Pancreas (tissue), 10 donors: ENCODE measurements around the gene NRIP3. TPM values are rescaled to one million over a fixed set of nuclear protein-coding genes. Genes with fewer than 3 reads are reported as not detected.
"Not testable (repeated sequence)": the region's sequence is repeated elsewhere in the genome, so short reads cannot be mapped to it uniquely, and the experiment has no call there.

Experiments used
- ATAC-seq, 4 donors: fragments of 200-7000 bp; cut with Tn5 transposase; one replicate each; pipeline versions ENCODE4 v1.8.0 to v1.9.1; 2020; ENCODE audit warnings: mild to moderate bottlenecking in 4 of 4, moderate library complexity in 4 of 4
- DNase-seq, 6 donors: peaks; one replicate each; pipeline ENCODE4 v3.0.0-alpha.2; 2020
- FAIRE-seq: peaks from 2 replicates; lab custom pipeline; 2012; peaks lifted over from hg19 to GRCh38; lab: Jason Lieb, UNC
- H3K27ac ChIP-seq, 4 donors: fragments of 200-600 bp; sonication (generic); 1 replicate in 3 of 4; 2 replicates in 1 of 4; pipeline versions ENCODE4 v1.5.0 to v1.8.0; 2020
- H3K27me3 ChIP-seq, 4 donors: fragments of 200-600 bp; one replicate each; pipeline ENCODE4 v1.8.0; 2021
- H3K36me3 ChIP-seq, 3 donors: fragments of 200-600 bp; sonication (generic) in 1 of 3; one replicate each; pipeline versions ENCODE4 v1.5.0 to v1.8.0; 2020 to 2021
- H3K4me1 ChIP-seq, 3 donors: fragments of 200-600 bp; one replicate each; pipeline ENCODE4 v1.8.0; 2021
- H3K4me3 ChIP-seq, 4 donors: fragments of 200-600 bp; sonication (generic) in 2 of 4; one replicate each; pipeline versions ENCODE4 v1.5.0 to v1.8.0; 2020 to 2021
- H3K9me3 ChIP-seq, 4 donors: fragments of 200-600 bp; one replicate each; pipeline ENCODE4 v1.8.0; 2021
- CTCF ChIP-seq, 4 donors: fragments of 200-600 bp; sonication (generic) in 3 of 4; IDR thresholded peaks; one replicate each; pipeline versions ENCODE4 v1.5.0 to v1.8.0; 2021; ENCODE audit warnings: antibody characterized with exemption in 4 of 4
- WGBS, 2 donors: extraction: QIAGEN DNeasy Blood & Tissue Kit; methylation state at CpG; one replicate each; pipeline ENCODE4 v1.1.7; 2013; 5-methylcytosine and 5-hydroxymethylcytosine counted together
- intact Hi-C, 3 donors: fragments of 100-400 bp; cut with DNase I; formaldehyde crosslinking; loops; one replicate each; pipeline versions ENCODE4 v1.11.1 to v1.14.2; 2022
- polyA plus RNA-seq, 2 donors: library from polyadenylated mRNA; stranded (reverse); fragments of 200-250 nt; gene quantifications; one replicate each; pipeline ENCODE4 v1.2.3, GENCODE V29; 2013
- total RNA-seq, 6 donors: library from RNA; stranded (reverse); fragmentation: NEBNext Ultra II Directional in 4 of 6; extraction: Animal tissue kit (Norgen Biotek cat#: 25700) in 4 of 6; gene quantifications; one replicate each; pipeline versions ENCODE4 v1.2.1 to v1.2.4, GENCODE V29; 2021 to 2023
- donor health status: healthy with polysubstance abuse.
- donor health status: DM: no; HTN: no; CAD: no; lungs with moderate emphysema.
- donor health status: DM: no; HTN: no; CAD: no.
- donor health status: control.
- donor health status: control.
- donor health status: Bipolar disorder and iron deficiency.
- donor health status: DM: yes; HTN: yes; CAD: no.
- donor health status: DM: no; HTN: no; CAD: no.
- donor health status: DM: no; HTN: no; CAD: no.
- donor health status: DM: yes; HTN: yes; CAD: no.

The NRIP3 gene
- total and polyA plus RNA-seq, 8 donors, result 0.04 to 0.44 (median 0.27) TPM

- Histone ChIP-seq H3K4me3 (no peak overlapping the region), H3K27me3 (no peaks in the 10 kb centered on the region), H3K9me3 (no peaks in the 10 kb centered on the region), H3K36me3 (no peaks in the 10 kb centered on the region), H3K4me1 (no peaks in the 10 kb centered on the region), H3K27ac (no peak overlapping the region)
- ATAC-seq (no peak), DNase-seq (no peak), FAIRE-seq (no peak)
- intact Hi-C loops, result no loop called here
- WGBS, 2 donors, result 77 to 83% methylated on average over 5 of the region's 5 CpGs
- no peak for TF ChIP-seq CTCF (IDR thresholded peaks at IDR 0.05)
These were observed 18.3 kb downstream of the NRIP3 start for GRCh38 chr11:8985462-8985861.

DNA sequence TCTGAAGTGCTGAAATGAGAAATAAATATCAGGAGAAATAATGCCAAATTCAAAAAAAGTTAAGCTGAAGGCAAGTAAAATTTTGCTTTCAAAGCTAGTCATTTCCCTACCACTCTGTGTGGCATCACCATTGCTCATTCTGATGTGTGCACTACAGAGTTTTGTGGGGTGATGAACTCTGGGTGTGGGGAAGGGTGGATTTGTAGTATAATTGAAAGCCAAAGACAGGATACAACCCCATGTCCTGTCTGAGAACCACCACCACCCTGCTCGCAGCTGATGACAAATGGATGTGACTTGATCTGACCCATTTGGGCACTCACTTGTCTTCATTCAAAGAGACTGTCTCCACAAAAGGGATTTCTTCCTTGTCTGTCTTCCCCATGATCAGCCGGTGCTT is 20.2 kb downstream of the NRIP3 start:
- intact Hi-C loops, result no loop called here
- H3K4me3 ChIP-seq, result no peak overlapping the region
- 59 to 78% methylated on average over 2 of the region's 2 CpGs for WGBS, 2 donors
- FAIRE-seq (no peak), DNase-seq (no peak), ATAC-seq (no peak)
- no peak overlapping the region for H3K27ac ChIP-seq
- no peaks in the 10 kb centered on the region for H3K4me1 ChIP-seq
- H3K9me3 ChIP-seq, result no peaks in the 10 kb centered on the region
- H3K36me3 ChIP-seq, result no peaks in the 10 kb centered on the region
- no peak for TF ChIP-seq CTCF (IDR thresholded peaks at IDR 0.05)
- H3K27me3 ChIP-seq, result no peaks in the 10 kb centered on the region

DNA sequence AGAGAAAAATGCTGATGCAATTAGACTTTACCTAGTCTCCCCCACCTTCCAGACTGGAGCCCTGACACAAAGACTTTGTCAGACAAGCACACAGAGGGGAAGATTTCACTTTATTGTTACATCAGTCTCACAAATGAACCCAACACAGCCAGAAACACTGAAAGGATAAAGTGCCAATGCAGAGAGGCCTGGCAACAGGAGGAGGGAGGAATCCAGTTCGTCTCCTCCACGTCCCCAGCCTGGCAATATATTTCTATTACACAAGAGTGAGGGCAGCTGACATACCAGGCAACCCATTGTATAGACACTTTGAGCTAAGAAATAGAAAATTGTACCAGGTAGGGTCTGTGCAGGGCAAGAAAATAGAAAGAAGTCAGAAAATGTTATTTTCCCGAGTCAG is 23.3 kb downstream of the NRIP3 start:
- no peak for FAIRE-seq
- Histone ChIP-seq H3K27me3 (no peaks in the 10 kb centered on the region), H3K4me1 (no peaks in the 10 kb centered on the region), H3K36me3 (no peaks in the 10 kb centered on the region), H3K27ac (no peak overlapping the region), H3K4me3 (no peak overlapping the region), H3K9me3 (no peaks in the 10 kb centered on the region)
- intact Hi-C loops, result no loop called here
- 61 to 82% methylated on average over 3 of the region's 3 CpGs for WGBS, 2 donors
- TF ChIP-seq CTCF (IDR thresholded peaks at IDR 0.05), result no peak
- DNase-seq, result no peak
- ATAC-seq, result no peak

DNA sequence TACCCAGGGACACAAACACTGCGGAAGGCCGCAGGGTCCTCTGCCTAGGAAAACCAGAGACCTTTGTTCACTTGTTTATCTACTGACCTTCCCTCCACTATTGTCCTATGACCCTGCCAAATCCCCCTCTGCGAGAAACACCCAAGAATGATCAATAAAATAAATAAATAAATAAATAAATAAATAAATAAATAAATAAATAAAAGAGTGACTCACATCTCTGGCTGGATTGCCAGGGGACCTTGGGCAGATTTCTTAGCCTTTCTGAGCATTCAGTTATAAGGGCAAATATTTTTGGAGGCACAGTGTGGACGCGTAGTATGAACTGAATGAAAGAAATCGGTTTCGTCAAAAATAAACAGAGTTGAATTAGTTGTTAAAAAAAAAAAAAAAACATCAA is 24.4 kb downstream of the NRIP3 start:
- FAIRE-seq, H3K4me3 ChIP-seq, ATAC-seq, DNase-seq, H3K27ac ChIP-seq, H3K36me3 ChIP-seq, H3K9me3 ChIP-seq, intact Hi-C loops, H3K4me1 ChIP-seq, H3K27me3 ChIP-seq: not testable (repeated sequence)
- 85 to 91% methylated on average over 4 to 5 of the region's 7 CpGs for WGBS, 2 donors

DNA sequence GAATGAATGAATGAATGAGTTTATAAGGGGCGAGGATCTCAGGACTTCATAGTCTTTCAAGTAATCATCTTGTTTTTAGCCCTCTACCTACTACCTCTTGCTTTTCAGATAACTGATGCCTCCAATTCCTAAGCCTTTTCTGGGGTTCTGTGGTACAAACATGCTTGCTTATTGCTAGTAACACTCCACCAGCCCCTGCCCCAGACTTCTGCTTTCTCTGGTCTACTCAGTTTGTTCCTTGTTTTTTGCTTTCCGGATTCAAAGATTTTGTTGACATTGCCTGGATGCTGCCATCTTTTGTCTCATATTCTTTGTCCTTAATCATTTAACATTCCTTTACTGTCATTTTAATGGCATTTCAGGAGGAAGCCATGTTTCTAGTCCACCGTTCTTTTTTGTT is 30.7 kb downstream of the NRIP3 start:
- Histone ChIP-seq H3K4me1 (no peaks in the 10 kb centered on the region), H3K27ac (no peak overlapping the region), H3K4me3 (no peak overlapping the region), H3K9me3 (no peaks in the 10 kb centered on the region), H3K27me3 (no peaks in the 10 kb centered on the region), H3K36me3 (no peaks in the 10 kb centered on the region)
- ATAC-seq, result no peak
- intact Hi-C loops, result no loop called here
- no peak for TF ChIP-seq CTCF (IDR thresholded peaks at IDR 0.05)
- WGBS, 2 donors, result 60 to 67% methylated on average over 3 of the region's 3 CpGs
- FAIRE-seq, result no peak
- no peak for DNase-seq

- Histone ChIP-seq H3K27ac (no peak overlapping the region), H3K4me1 (no peaks in the 10 kb centered on the region), H3K36me3 (no peaks in the 10 kb centered on the region), H3K4me3 (no peak overlapping the region), H3K27me3 (no peaks in the 10 kb centered on the region), H3K9me3 (no peaks in the 10 kb centered on the region)
- intact Hi-C loops, result no loop called here
- 66 to 68% methylated on average over 1 of the region's 1 CpG for WGBS, 2 donors
- TF ChIP-seq CTCF (IDR thresholded peaks at IDR 0.05), result no peak
- FAIRE-seq (no peak), DNase-seq (no peak), ATAC-seq (no peak)
These were observed 31.9 kb downstream of the NRIP3 start for GRCh38 chr11:8971924-8972316.
